ENCODE measurements around the gene CBLB. TPM values are rescaled to one million over a fixed set of nuclear protein-coding genes. Genes with fewer than 3 reads are reported as not detected.
A peak's percentile ranks its signal among the peaks of the same experiment; 100 is the strongest.

CBLB gene
- total RNA-seq, 1 experiment from 2014 or later = 3.8 TPM

- no peak for DNase-seq (ENCODE audit: low spot score)
These were observed 249.2 kb downstream of the CBLB start for GRCh38 chr3:105619651-105620050.

- no peak for DNase-seq (ENCODE audit: low spot score)
These were observed 250.3 kb downstream of the CBLB start for GRCh38 chr3:105618556-105618955.

GRCh38 chr3:105616374-105617121 lies 252.3 kb downstream of the CBLB start:
- DNase-seq (ENCODE audit: low spot score) = no peak

DNA sequence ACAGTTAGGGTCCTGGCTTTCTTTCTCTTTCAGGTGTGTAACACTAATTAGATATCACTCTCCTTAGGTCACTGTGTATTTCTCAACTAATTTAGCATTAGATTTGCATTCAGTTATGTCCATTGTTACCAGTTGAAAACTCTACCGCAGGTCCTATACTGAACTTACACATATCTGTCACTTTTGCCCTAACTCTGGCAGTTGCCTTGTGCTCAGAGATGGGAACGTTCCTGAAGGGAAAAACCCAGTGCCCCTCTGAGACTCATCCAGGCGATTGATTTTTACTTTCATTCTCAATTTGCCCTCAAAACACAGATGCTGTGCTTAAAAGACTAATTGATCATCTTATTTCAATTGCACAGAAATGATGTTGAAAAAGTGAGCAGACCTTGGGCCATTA lies 253.0 kb downstream of the CBLB start:
- no peak for DNase-seq (ENCODE audit: low spot score)

- no peak for DNase-seq (ENCODE audit: low spot score)
These were observed 254.4 kb downstream of the CBLB start for GRCh38 chr3:105614288-105615030.

DNA sequence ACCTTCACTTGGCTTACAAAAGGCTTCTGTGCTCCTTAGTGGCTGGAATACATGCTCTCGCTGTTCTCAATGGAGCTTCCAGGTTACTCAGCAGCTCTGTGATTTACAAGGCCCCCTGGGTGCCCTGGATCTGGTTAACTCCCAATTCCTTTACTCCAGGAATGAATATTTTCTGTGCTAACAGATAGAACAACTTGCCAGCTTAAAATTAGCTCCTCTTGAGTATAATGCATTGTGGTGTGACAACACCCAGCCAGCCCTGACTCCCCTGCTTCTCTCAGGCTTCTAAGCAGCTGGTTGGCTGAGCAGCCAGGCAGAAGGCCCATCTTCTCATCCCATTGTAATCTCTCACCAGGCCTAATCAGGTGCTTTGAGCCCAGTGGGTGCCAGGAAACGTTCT lies 255.7 kb downstream of the CBLB start:
- DNase-seq (ENCODE audit: low spot score) = no peak

GRCh38 chr3:105611304-105612192 lies 257.3 kb downstream of the CBLB start:
- DNase-seq (ENCODE audit: low spot score) = peak; percentile 88

- no peak for DNase-seq (ENCODE audit: low spot score)
These were observed 258.3 kb downstream of the CBLB start for GRCh38 chr3:105610473-105610872.

DNA sequence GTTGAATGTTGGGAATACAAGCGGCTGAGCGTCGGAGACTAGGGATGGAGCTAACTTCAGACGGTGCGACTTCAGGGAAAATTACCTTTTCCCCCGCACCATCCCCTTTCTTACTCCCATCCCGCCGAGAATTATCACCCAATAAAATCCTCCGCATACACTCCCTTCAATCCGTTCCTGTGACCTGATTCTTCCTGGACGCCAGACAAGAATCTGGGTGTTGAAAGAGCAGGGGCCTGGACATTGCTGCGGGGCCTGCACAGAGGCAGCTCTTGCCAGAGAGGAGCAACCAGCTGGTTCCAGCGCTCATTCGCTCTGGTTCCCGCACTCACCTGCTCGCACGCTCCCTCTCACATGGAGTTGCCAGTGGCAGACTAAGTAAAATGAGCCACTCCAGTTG lies 260.2 kb downstream of the CBLB start:
- DNase-seq (ENCODE audit: low spot score) = no peak

GRCh38 chr3:105606016-105606415 lies 262.8 kb downstream of the CBLB start:
- DNase-seq (ENCODE audit: low spot score) = no peak

Data from HT-29 (cell line).